K562 (cell line): ENCODE measurements around the gene HOATZ.

Source experiments
- POLR2A ChIP-seq: fragments of 450-650 bp; conservative IDR thresholded peaks from 2 replicates; pipeline ENCODE4 v1.6.1; 2016
- SAFB ChIP-seq: fragments of 200-400 bp; formaldehyde crosslinking; IDR thresholded peaks from 2 replicates; pipeline ENCODE4 v1.6.1; 2017; ENCODE audit warnings: low read depth, low read length, borderline replicate concordance

DNA sequence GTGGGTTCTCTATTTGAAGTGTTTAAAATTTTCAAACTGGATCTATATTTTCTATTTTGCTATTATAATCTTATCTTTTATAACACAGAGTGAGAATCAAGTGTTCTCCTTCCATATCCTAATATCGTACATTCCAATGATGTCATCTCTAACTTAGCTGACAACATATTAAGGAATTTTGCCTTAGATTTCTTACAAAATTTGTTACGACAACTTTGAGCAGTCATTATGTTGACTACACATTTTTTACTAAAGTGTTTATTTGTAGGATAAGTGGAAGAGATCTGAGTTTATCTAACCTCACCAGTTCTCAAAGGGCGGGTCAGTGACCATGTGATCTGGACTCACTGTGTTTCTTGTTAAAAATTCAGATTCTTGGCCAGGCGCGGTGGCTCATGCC lies 15.1 kb upstream of the HOATZ start:
- TF ChIP-seq POLR2A (no peak), SAFB (no peak)
